Ovary (tissue), 9 donors: ENCODE results near the gene ZNF654. TPM values are rescaled to one million over a fixed set of nuclear protein-coding genes. Genes with fewer than 3 reads are reported as not detected.
"Not testable (repeated sequence)": the region's sequence is repeated elsewhere in the genome, so short reads cannot be mapped to it uniquely, and the experiment has no call there.

Source experiments
- DNase-seq, 5 donors: peaks; one replicate each; pipeline ENCODE4 v3.0.0-alpha.2; 2019 to 2020
- H3K27ac ChIP-seq, 2 donors: fragments of 200-600 bp; one replicate each; pipeline versions ENCODE4 v1.5.1 to v1.8.0; 2019 to 2022
- H3K27me3 ChIP-seq: fragments of 200-600 bp; one replicate; pipeline ENCODE4 v1.8.0; 2022
- H3K36me3 ChIP-seq: fragments of 200-600 bp; sonication (generic); one replicate; pipeline ENCODE4 v1.5.1; 2019
- H3K4me1 ChIP-seq: one replicate; pipeline ENCODE4 v1.8.1; 2013; ENCODE audit warnings: mild to moderate bottlenecking, moderate library complexity; ENCODE audit not compliant: insufficient read depth
- H3K4me3 ChIP-seq: fragments of 200-600 bp; sonication (generic); one replicate; pipeline ENCODE4 v1.5.1; 2017
- H3K9me3 ChIP-seq, 2 donors: fragments of 200-600 bp in 1 of 2; sonication (generic) in 1 of 2; one replicate each; pipeline versions ENCODE4 v1.5.1 to v1.8.1; 2013 to 2019; ENCODE audit warnings: mild to moderate bottlenecking in 1 of 2, moderate library complexity in 1 of 2
- EP300 ChIP-seq: sonication (generic); formaldehyde crosslinking; IDR thresholded peaks from one replicate; pipeline ENCODE4 v1.6.1; 2017; ENCODE audit warnings: antibody characterized with exemption
- POLR2A ChIP-seq: fragments of 450-650 bp; IDR thresholded peaks from one replicate; pipeline ENCODE4 v1.6.1; 2017; ENCODE audit warnings: antibody characterized with exemption, mild to moderate bottlenecking, moderate library complexity
- WGBS, 3 donors: extraction: QIAGEN DNeasy Blood & Tissue Kit in 1 of 3; methylation state at CpG; one replicate each; pipeline versions ENCODE4 v1.1.5 to v1.1.7; 2013 to 2017; 5-methylcytosine and 5-hydroxymethylcytosine counted together
- intact Hi-C, 4 donors: fragments of 100-400 bp; cut with DNase I; formaldehyde crosslinking; loops; one replicate each; pipeline versions ENCODE4 v1.11.0 to v1.15.1; 2022 to 2023
- polyA plus RNA-seq, 2 donors: library from polyadenylated mRNA; stranded (reverse); fragments of 200-250 nt in 1 of 2; fragments of 350-450 nt in 1 of 2; fragmentation: Illumina TruSeq in 1 of 2; extraction: RNeasy Lipid Tissue Mini Kit (QIAGEN cat#74804) in 1 of 2; gene quantifications; one replicate each; pipeline ENCODE4 v1.2.3, GENCODE V29; 2013 to 2014
- total RNA-seq, 7 donors: library from RNA; depleted of rRNA in 2 of 7; stranded (reverse); fragments of >200 nt in 2 of 7; fragmentation: NEBNext Ultra II Directional in 3 of 7; extraction: Animal tissue kit (Norgen Biotek cat#: 25700) in 3 of 7; gene quantifications; one replicate each; pipeline versions ENCODE4 v1.1.0 to v1.2.4, GENCODE V29; 2016 to 2023
- TF ChIP-seq, protein P1 (sequence below), 3 donors: fragments of 450-650 bp in 2 of 3; fragments of 200-600 bp in 1 of 3; IDR thresholded peaks; one replicate each; pipeline versions ENCODE4 v1.5.1 to v1.8.0; 2016 to 2022; ENCODE audit warnings: antibody characterized with exemption in 3 of 3, mild to moderate bottlenecking in 1 of 3
- donor health status: DM: no; HTN: no; CAD: no; lungs with moderate emphysema.
- donor health status: DM: no; HTN: no; CAD: no.
- donor health status: Bipolar disorder and iron deficiency.
- donor health status: DM: yes; HTN: yes; CAD: no.
- donor health status: DM: no; HTN: no; CAD: no.
- donor health status: DM: yes; HTN: yes; CAD: no.

The ZNF654 gene
- total and polyA plus RNA-seq, 9 donors, result 5.2 to 22.0 (median 15.1) TPM

- no peak for DNase-seq
- intact Hi-C loops, result no loop called here
- no peak overlapping the region for H3K4me3 ChIP-seq
- no peaks in the 10 kb centered on the region for H3K9me3 ChIP-seq
- no peaks in the 10 kb centered on the region for H3K27me3 ChIP-seq
- no peaks in the 10 kb centered on the region for H3K4me1 ChIP-seq
- no peak overlapping the region for H3K27ac ChIP-seq
- TF ChIP-seq, protein P1, sequence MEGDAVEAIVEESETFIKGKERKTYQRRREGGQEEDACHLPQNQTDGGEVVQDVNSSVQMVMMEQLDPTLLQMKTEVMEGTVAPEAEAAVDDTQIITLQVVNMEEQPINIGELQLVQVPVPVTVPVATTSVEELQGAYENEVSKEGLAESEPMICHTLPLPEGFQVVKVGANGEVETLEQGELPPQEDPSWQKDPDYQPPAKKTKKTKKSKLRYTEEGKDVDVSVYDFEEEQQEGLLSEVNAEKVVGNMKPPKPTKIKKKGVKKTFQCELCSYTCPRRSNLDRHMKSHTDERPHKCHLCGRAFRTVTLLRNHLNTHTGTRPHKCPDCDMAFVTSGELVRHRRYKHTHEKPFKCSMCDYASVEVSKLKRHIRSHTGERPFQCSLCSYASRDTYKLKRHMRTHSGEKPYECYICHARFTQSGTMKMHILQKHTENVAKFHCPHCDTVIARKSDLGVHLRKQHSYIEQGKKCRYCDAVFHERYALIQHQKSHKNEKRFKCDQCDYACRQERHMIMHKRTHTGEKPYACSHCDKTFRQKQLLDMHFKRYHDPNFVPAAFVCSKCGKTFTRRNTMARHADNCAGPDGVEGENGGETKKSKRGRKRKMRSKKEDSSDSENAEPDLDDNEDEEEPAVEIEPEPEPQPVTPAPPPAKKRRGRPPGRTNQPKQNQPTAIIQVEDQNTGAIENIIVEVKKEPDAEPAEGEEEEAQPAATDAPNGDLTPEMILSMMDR (IDR thresholded peaks at IDR 0.05), result no peak
- TF ChIP-seq POLR2A (no peak), EP300 (no peak)
- 61 to 74% (median 67%) methylated on average over 4 of the region's 4 CpGs for WGBS, 3 donors
- no peaks in the 10 kb centered on the region for H3K36me3 ChIP-seq
Observed at GRCh38 chr3:88180398-88180999, 121.4 kb downstream of the ZNF654 start.

- H3K4me3 ChIP-seq, H3K9me3 ChIP-seq, H3K27ac ChIP-seq, intact Hi-C loops, DNase-seq, H3K27me3 ChIP-seq, H3K36me3 ChIP-seq, H3K4me1 ChIP-seq: not testable (repeated sequence)
- 86 to 92% (median 87%) methylated on average over 9 of the region's 9 CpGs for WGBS, 3 donors
Observed at GRCh38 chr3:88182165-88182918, 123.3 kb downstream of the ZNF654 start.

GRCh38 chr3:88188436-88188835 is 129.4 kb downstream of the ZNF654 start:
- no peak overlapping the region for H3K27ac ChIP-seq
- H3K4me3 ChIP-seq, result no peak overlapping the region
- no peaks in the 10 kb centered on the region for H3K9me3 ChIP-seq
- 70 to 82% (median 80%) methylated on average over 6 of the region's 6 CpGs for WGBS, 3 donors
- intact Hi-C loops, result no loop called here
- TF ChIP-seq, protein P1 (IDR thresholded peaks at IDR 0.05), result no peak
- TF ChIP-seq EP300, result no peak
- no peak for DNase-seq
- H3K27me3 ChIP-seq, result no peaks in the 10 kb centered on the region
- no peaks in the 10 kb centered on the region for H3K36me3 ChIP-seq
- H3K4me1 ChIP-seq, result no peaks in the 10 kb centered on the region

- Histone ChIP-seq H3K27me3 (no peaks in the 10 kb centered on the region), H3K27ac (no peak overlapping the region), H3K4me3 (no peak overlapping the region), H3K9me3 (no peaks in the 10 kb centered on the region), H3K36me3 (no peaks in the 10 kb centered on the region), H3K4me1 (no peaks in the 10 kb centered on the region)
- intact Hi-C loops, result no loop called here
- TF ChIP-seq EP300, result no peak
- TF ChIP-seq POLR2A, result no peak
- TF ChIP-seq, protein P1 (IDR thresholded peaks at IDR 0.05), result no peak
- DNase-seq, result no peak
- WGBS, 3 donors, result 93 to 94% (median 94%) methylated on average over 11 of the region's 11 CpGs
Observed at GRCh38 chr3:88189361-88189810, 130.3 kb downstream of the ZNF654 start.

GRCh38 chr3:88191872-88192409 is 132.9 kb downstream of the ZNF654 start:
- no peak for TF ChIP-seq POLR2A
- TF ChIP-seq, protein P1 (IDR thresholded peaks at IDR 0.05), result no peak
- no peak for TF ChIP-seq EP300
- H3K36me3 ChIP-seq, result no peaks in the 10 kb centered on the region
- intact Hi-C loops, result no loop called here
- no peaks in the 10 kb centered on the region for H3K27me3 ChIP-seq
- no peak for DNase-seq
- WGBS, 3 donors, result 70 to 77% (median 70%) methylated on average over 4 of the region's 4 CpGs
- no peaks in the 10 kb centered on the region for H3K9me3 ChIP-seq
- H3K4me1 ChIP-seq, result no peaks in the 10 kb centered on the region
- no peak overlapping the region for H3K27ac ChIP-seq
- no peak overlapping the region for H3K4me3 ChIP-seq
